ENCODE results near the gene PRMT1.
A peak's percentile ranks its signal among the peaks of the same experiment; 100 is the strongest.
"Not testable (repeated sequence)": the region's sequence is repeated elsewhere in the genome, so short reads cannot be mapped to it uniquely, and the experiment has no call there.

Gene PRMT1

DNA sequence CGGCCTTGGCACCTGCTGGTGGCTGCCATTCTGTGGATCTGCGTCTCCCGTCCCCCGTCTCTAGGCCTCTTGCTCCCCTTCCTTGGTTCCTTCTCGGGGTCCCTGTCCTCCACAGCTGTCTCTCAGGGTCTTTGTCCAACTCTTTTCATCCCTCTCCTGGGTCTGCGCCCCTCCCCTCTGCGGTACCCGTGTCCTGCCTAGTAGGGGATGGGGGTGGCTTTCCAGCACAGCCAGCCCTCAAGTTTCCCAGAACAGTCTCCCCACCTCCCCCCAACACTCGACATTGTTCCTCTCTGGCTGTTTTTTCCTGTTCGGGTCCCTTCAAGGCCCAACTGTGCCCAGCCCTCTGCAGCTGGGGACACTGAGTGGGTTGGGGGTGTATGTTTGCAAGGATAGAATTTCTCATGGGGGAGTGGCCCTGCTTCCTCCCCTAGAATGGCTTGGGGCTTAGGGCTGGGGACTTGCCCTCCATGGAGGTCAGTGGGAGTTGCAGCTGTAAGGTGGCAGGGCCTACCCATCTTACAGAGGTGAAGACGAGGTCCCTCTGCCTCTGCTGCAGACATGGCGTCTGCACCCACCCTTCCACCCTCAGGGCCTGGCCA is 11.6 kb downstream of the PRMT1 start:
- no peak for DNase-seq (ENCODE audit: low spot score)

DNA sequence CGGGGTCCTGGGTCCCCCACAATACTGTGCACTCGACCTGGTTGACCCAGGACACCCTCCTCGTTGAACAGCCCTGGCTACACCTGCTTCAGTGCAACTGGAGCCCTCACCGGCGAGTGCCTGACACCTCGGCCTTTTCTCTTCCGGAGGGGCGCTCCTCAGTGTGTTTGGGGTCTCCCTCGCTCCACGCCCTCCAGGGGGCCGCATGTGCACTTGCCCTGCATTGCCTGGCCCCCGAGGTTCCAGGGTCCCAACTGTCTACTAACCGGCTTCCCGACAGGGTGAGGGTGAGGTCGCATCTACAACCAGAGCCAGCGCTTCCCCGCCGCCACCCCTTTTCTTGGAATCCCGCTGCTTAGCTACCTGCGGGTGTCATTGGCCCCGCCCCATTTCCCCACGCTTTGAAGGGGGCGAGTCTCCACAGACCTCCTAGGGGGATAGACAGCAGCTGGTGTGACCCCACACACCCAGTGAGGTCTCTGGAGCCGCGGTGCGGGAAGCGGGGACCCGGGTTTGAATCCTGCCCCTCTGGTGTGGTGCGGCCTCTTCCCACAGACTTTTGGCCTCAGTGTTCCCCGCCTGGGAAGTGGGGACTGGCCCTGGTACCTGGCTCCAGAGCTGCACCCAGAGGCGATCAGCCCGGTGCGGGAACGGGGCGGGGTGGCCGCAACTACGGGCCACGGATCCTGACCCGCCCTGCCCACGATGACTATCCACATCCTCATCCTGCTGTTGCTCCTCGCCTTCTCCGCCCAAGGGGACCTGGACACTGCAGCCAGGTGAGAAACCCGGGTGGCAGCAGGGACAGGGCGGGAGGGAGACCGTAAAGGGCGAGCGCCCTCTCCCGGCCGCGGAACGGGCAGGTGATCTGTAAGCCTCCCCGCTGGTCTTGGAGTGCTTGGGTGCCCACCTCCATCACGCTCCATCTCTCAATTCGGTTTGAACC is 12.3 kb downstream of the PRMT1 start, which contains the start of gene ADM5:
TSS of gene ADM5 (plus strand) at position 462 of the 946 bp plus-strand sequence. CDS start at position 706, 244 bp downstream.
- no peak for DNase-seq (ENCODE audit: low spot score)

DNA sequence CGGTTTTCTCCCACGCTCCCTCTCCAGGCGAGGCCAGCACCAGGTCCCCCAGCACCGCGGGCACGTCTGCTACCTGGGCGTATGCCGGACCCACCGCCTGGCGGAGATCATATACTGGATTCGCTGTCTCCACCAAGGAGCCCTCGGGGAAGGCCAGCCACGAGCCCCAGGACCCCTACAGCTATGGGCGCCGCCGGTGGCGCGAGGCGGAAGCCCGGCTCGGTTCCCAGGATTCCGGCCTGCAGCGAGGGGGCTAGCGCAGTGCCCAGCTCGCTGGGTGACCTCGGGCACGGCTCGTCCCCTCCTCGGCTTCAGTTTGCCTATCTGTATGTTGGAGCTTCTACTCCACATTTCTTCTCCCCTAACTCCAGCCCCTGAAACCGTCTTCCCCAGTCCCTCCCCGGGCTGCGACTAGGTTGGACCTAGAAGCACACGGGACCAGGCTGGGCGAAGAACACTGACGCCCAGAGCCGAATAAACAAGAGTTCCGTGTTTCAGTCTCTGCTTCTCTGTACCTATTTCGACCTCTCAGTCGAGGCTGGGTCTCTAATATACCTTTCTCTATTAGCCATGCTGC is 13.1 kb downstream of the PRMT1 start:
- DNase-seq (ENCODE audit: low spot score), result no peak

DNA sequence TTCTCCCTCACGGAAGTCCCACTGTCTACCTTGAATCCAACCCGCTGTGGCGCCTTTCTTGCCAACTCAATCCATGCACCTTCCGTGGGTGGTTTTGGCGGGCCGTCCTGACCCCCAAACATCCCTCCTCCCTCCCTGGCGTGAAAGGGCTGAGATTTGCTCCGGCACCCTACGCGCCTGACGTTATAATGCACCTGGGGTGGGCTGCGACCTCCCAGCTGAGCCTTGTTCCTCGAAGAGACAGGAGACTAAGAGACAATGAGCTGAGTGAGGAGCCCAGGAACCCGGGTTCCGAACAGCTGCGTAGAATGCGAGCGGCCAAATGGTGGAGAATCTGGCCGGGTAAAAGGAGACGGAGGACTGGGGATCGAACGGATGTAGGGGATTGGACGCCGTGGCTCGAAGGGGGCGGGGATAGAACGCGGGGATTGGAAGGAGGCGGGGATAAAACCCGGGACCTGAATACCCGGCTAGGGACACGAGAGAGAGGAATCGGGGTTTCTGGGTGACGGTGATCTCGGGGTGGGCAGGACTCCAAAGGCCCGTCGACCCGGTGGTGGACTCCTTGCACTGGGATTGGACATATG is 13.7 kb downstream of the PRMT1 start, which contains the start of gene CPT1C:
TSS of gene CPT1C (plus strand) at position 461 of the 587 bp plus-strand sequence. CDS start 1,137 bp downstream, outside the sequence.
- no peak for DNase-seq (ENCODE audit: low spot score)

GRCh38 chr19:49691243-49692146 is 14.4 kb downstream of the PRMT1 start:
- DNase-seq (ENCODE audit: low spot score), result no peak

- no peak for DNase-seq (ENCODE audit: low spot score)
Observed at GRCh38 chr19:49692147-49692506, 15.1 kb downstream of the PRMT1 start.

DNA sequence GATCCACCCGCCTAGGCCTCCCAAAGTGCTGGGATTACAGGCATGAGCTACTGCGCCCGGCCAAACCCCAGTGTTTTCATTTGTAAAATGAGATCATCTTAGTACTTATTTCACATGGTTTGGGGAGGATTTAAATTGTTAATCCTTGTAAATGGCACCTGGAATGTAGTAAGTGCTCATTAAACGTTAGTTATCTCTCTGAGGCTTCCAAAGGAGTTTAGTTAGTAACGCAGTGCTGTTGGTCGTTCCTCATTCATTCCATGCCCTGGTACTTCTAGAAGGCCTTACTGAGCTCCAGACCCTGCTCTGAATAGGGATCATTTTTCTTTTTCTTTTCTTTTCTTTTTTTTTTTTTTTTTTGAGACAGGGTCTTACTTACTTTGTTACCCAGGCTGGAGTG is 19.0 kb downstream of the PRMT1 start:
- DNase-seq (ENCODE audit: low spot score), result no peak

- DNase-seq (ENCODE audit: low spot score), result no peak
Observed at GRCh38 chr19:49696865-49697264, 19.8 kb downstream of the PRMT1 start.

- no peak for DNase-seq (ENCODE audit: low spot score)
Observed at GRCh38 chr19:49699364-49699763, 22.3 kb downstream of the PRMT1 start.

DNA sequence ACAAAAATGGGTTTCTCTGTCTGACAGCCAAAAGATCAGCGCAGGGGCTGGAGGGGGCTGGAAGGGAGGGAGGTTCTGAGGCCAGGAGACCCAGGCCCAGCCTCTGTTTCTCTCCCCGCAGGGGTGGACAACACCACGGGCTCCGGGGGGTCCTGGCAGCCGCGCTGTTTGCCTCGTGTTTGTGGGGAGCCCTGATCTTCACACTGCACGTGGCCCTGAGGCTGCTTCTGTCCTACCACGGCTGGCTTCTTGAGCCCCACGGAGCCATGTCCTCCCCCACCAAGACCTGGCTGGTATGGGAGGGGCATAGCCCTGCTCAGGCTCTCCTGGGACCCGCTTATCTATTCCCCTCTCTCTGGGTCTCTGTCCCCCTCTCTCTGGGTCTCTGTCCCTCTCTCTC is 23.5 kb downstream of the PRMT1 start:
- DNase-seq (ENCODE audit: low spot score), result no peak

GRCh38 chr19:49701271-49701786 is 24.3 kb downstream of the PRMT1 start:
- DNase-seq (ENCODE audit: low spot score), result no peak

DNA sequence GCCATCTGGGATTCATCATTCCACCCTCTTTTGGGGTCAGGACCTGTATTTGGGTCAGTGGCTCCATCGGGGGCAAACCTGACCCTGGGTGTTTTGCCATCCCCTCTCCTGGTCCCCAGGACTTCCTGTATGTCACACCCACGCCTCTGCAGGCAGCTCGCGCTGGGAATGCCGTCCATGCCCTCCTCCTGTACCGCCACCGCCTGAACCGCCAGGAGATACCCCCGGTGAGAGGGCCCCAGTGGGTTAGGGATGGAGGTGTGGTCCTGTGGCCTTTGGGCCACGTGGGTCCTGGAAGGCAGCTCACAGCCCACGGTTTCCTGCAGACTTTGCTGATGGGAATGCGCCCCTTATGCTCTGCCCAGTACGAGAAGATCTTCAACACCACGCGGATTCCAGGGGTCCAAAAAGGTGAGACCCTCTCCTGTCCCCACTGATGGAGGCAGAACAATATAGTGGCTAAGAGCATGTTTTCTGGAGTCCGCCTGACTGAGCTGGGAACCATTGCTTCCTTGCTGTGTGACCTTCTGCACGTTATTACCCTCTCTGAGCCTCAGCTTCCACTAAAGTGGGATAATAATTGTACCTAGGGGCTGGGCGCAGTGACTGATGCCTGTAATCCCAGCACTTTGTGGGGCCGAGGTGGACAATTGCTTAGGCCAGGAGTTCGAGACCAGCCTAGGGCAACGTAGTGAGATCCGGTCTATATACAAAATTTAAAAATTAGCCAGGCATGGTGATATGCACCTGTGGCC is 28.0 kb downstream of the PRMT1 start:
- no peak for DNase-seq (ENCODE audit: low spot score)

DNA sequence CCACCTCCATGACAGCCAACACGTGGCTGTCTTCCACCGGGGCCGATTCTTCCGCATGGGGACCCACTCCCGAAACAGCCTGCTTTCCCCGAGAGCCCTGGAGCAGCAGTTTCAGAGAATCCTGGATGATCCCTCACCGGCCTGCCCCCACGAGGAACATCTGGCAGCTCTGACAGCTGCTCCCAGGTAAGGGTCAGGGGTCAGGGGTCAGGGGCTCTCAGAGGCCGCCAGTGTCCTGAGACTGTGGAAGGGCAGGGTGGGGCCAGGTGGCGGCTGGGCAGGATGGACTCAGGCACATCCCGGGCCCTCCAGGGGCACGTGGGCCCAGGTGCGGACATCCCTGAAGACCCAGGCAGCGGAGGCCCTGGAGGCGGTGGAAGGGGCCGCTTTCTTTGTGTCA is 28.8 kb downstream of the PRMT1 start:
- no peak for DNase-seq (ENCODE audit: low spot score)

- DNase-seq (ENCODE audit: low spot score), result no peak
Observed at GRCh38 chr19:49710372-49710951, 33.4 kb downstream of the PRMT1 start.

DNA sequence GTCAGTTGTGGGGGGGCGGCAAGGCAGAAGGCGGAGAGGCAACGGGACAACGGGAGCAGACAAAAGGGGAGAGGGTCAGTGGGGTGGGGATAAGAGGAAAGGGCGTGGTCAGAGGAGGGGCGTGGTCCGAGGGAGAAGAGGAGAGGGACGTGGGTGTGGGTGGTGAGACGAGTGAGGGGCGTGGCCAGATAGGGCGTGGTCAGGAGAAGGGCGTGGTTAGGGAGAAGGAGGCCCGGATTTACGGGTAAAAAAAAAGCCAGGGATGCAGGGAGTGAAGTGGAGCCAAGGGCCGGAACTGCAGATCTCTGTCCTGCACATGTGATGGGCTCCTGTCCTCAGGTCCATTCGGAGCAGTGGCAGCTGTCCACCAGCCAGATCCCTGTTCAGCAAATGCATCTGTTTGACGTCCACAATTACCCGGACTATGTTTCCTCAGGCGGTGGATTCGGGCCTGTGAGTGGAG is 35.4 kb downstream of the PRMT1 start:
- peak; percentile 79 for DNase-seq (ENCODE audit: low spot score)

DNA sequence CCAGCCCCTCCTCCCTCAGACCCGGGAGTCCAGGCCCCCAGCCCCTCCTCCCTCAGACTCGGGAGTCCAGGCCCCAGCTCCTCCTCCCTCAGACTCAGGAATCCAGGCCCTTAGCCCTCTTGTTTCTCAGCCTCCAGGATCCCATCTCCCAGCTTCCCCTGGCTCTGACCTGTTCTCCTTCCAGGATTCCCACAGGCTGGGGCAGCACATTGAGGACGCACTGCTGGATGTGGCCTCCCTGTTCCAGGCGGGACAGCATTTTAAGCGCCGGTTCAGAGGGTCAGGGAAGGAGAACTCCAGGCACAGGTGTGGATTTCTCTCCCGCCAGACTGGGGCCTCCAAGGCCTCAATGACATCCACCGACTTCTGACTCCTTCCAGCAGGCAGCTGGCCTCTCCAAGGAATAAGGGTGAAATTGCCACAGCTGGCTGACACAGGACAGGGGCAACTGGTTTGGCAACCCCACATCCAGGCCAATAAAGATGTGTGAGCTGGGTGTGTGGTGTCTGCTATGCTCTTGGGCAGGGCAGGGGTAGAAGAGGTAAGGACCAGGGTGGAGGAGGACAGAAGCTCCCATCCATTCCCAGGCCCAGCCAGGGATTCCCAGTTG is 36.3 kb downstream of the PRMT1 start:
- DNase-seq (ENCODE audit: low spot score), result no peak

DNA sequence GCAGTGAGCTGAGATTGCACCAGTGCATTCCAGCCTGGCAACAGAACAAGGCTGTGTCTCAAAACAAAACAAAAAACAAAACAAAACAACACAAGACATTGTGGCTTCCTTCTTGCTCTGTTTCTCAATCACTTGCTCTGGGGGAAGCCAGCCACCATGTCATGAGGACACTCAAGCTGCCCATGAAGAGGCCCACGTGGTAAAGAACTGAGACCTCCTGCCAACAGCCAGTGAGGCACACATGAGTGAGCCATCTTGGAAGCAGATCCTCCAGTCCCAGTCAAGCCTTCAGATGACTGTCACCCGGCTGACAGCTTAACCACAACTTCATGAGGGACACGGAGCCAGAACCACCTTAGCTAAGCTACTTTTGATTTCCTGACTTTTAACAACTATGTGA is 39.1 kb downstream of the PRMT1 start:
- no peak for DNase-seq (ENCODE audit: low spot score)

GRCh38 chr19:49718511-49718910 is 41.4 kb downstream of the PRMT1 start:
- DNase-seq (ENCODE audit: low spot score), result no peak

- peak; percentile 34 for DNase-seq (ENCODE audit: low spot score)
Observed at GRCh38 chr19:49718991-49719390, 41.9 kb downstream of the PRMT1 start.

GRCh38 chr19:49719420-49719819 is 42.3 kb downstream of the PRMT1 start:
- not testable (repeated sequence) for DNase-seq (ENCODE audit: low spot score)

All from NAMALWA (cell line).